ENCODE data around the gene STK10. TPM values are rescaled to one million over a fixed set of nuclear protein-coding genes. Genes with fewer than 3 reads are reported as not detected.

STK10 gene
- total RNA-seq, 1 experiment from 2014 or later, result 22.9 TPM

GRCh38 chr5:172143875-172144274 lies 44.1 kb downstream of the STK10 start:
- intact Hi-C loops (cut with micrococcal nuclease), result no loop called here
- RAD21 ChIA-PET (ENCODE audit: low non-redundant PET in 1 of 2, low total read pairs in 2 of 2, uncharacterized antibody in 2 of 2, unreplicated experiment in 2 of 2), result no interaction called here
- no peaks in the 10 kb centered on the region for H3K79me2 ChIP-seq (ENCODE audit: insufficient read depth, low read length)
- DNase-seq (ENCODE audit: low read depth, low spot score) (no peak), ATAC-seq (no peak)
- BruUV-seq (replicated peaks), result no TSS peak
- no peaks in the 10 kb centered on the region for H3K27me3 ChIP-seq (ENCODE audit: insufficient read depth, low read length)
- CTCF ChIA-PET, result no interaction called here
- H3K4me2 ChIP-seq (ENCODE audit: low read length), result no peak overlapping the region
- H3K36me3 ChIP-seq (ENCODE audit: control insufficient read depth in 1 of 2, insufficient read depth in 2 of 2, low read length in 2 of 2), result no peaks in the 10 kb centered on the region
- H4K20me1 ChIP-seq (ENCODE audit: insufficient read depth), result no peaks in the 10 kb centered on the region
- no peaks in the 10 kb centered on the region for H3K4me1 ChIP-seq (ENCODE audit: control insufficient read depth in 1 of 2, insufficient read depth in 2 of 2, low read length in 2 of 2)
- POLR2A ChIA-PET, result no interaction called here
- no peak overlapping the region for H3K9ac ChIP-seq (ENCODE audit: low read length)
- no peaks in the 10 kb centered on the region for H3K9me2 ChIP-seq (ENCODE audit: insufficient read depth)
- H2AFZ ChIP-seq (ENCODE audit: low read depth, low read length, poor library complexity, severe bottlenecking), result no peak overlapping the region
- H3K27ac ChIP-seq (ENCODE audit: low read depth, low read length), result no peak overlapping the region
- no peak overlapping the region for H3K4me3 ChIP-seq (replicated peaks in 1 of 2; ENCODE audit: low read depth in 1 of 2, low read length in 2 of 2)
- no peaks in the 10 kb centered on the region for H3K9me3 ChIP-seq (ENCODE audit: control insufficient read depth in 1 of 2, insufficient read depth in 1 of 2, low read depth in 1 of 2, low read length in 2 of 2)
- TF ChIP-seq EZH2 (IDR thresholded peaks at IDR 0.05) (no peak), ZNF274 (IDR thresholded peaks at IDR 0.05; ENCODE audit: low read depth, low read length) (no peak), ELF1 (IDR thresholded peaks at IDR 0.05; ENCODE audit: borderline replicate concordance, low read depth) (no peak), CTCF (IDR thresholded peaks at IDR 0.05 in 2 of 3, conservative IDR thresholded peaks at IDR 0.05 in 1 of 3; ENCODE audit: borderline replicate concordance in 1 of 3, insufficient read depth in 1 of 3, low read depth in 2 of 3, low read length in 2 of 3) (no peak), POLR2AphosphoS5 (IDR thresholded peaks at IDR 0.05; ENCODE audit: low read depth, low read length) (no peak), TCF7L2 (IDR thresholded peaks at IDR 0.05; ENCODE audit: borderline replicate concordance, extremely low read depth, insufficient read depth, insufficient read length) (no peak), ATF3 (IDR thresholded peaks at IDR 0.05) (no peak), CEBPB (IDR thresholded peaks at IDR 0.05; ENCODE audit: low read depth) (no peak), CBX3 (IDR thresholded peaks at IDR 0.05; ENCODE audit: low read depth) (no peak), MAX (IDR thresholded peaks at IDR 0.05) (no peak)
